Mesothelial cell of epicardium (in vitro differentiated cells): ENCODE results near the gene IFT122. TPM values are rescaled to one million over a fixed set of nuclear protein-coding genes. Genes with fewer than 3 reads are reported as not detected.
A peak's percentile ranks its signal among the peaks of the same experiment; 100 is the strongest.

Source experiments
- DNase-seq, 2 experiments: peaks; one replicate each; pipeline ENCODE4 v3.0.0; 2021; ENCODE audit warnings: low spot score in 2 of 2; ENCODE audit not compliant: unreplicated experiment in 2 of 2
- H3K27ac Mint-ChIP-seq: 2 replicates; pipeline ENCODE4 v1.8.0; 2021; ENCODE audit warnings: mixed read lengths
- H3K27me3 Mint-ChIP-seq: 2 replicates; pipeline ENCODE4 v1.8.0; 2021; ENCODE audit warnings: low read depth, mixed read lengths
- H3K36me3 Mint-ChIP-seq: 2 replicates; pipeline ENCODE4 v1.8.0; 2021; ENCODE audit warnings: mixed read lengths
- H3K4me1 Mint-ChIP-seq: 2 replicates; pipeline ENCODE4 v1.8.0; 2021; ENCODE audit warnings: mixed read lengths
- H3K4me3 Mint-ChIP-seq: 2 replicates; pipeline ENCODE4 v1.8.0; 2021; ENCODE audit warnings: mild to moderate bottlenecking, moderate library complexity, mixed read lengths
- H3K9me3 Mint-ChIP-seq: 2 replicates; pipeline ENCODE4 v1.8.0; 2021; ENCODE audit warnings: mixed read lengths
- total RNA-seq: library from RNA; stranded (reverse); gene quantifications from 3 replicates; pipeline ENCODE4 v1.2.1, GENCODE V29; 2021
- TF ChIP-seq, protein P1 (sequence below): fragments of 200-600 bp; sonication (generic); IDR thresholded peaks from one replicate; pipeline ENCODE4 v1.5.0; 2021; ENCODE audit warnings: antibody characterized with exemption; ENCODE audit not compliant: unreplicated experiment

The IFT122 gene
- total RNA-seq, 1 donor from 2014 or later, result 48.0 TPM

DNA sequence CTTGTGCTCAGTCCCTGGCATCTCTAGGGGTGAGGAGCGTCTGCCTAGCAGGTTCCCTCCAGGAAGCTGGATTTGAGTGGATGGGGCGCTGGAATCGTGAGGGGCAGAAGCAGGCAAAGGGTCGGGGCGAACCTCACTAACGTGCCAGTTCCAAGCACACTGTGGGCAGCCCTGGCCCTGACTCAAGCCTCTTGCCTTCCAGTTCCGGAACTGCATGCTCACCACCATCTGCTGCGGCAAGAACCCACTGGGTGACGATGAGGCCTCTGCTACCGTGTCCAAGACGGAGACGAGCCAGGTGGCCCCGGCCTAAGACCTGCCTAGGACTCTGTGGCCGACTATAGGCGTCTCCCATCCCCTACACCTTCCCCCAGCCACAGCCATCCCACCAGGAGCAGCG, 93.4 kb downstream of the IFT122 start:
- peaks cover 28% of the 10 kb centered on the region for H3K4me1 Mint-ChIP-seq
- no peaks in the 10 kb centered on the region for H3K9me3 Mint-ChIP-seq
- no peaks in the 10 kb centered on the region for H3K27me3 Mint-ChIP-seq
- no peak overlapping the region for H3K27ac Mint-ChIP-seq
- H3K36me3 Mint-ChIP-seq, result no peaks in the 10 kb centered on the region
- no peak for DNase-seq
- H3K4me3 Mint-ChIP-seq, result no peak overlapping the region
- TF ChIP-seq, protein P1, sequence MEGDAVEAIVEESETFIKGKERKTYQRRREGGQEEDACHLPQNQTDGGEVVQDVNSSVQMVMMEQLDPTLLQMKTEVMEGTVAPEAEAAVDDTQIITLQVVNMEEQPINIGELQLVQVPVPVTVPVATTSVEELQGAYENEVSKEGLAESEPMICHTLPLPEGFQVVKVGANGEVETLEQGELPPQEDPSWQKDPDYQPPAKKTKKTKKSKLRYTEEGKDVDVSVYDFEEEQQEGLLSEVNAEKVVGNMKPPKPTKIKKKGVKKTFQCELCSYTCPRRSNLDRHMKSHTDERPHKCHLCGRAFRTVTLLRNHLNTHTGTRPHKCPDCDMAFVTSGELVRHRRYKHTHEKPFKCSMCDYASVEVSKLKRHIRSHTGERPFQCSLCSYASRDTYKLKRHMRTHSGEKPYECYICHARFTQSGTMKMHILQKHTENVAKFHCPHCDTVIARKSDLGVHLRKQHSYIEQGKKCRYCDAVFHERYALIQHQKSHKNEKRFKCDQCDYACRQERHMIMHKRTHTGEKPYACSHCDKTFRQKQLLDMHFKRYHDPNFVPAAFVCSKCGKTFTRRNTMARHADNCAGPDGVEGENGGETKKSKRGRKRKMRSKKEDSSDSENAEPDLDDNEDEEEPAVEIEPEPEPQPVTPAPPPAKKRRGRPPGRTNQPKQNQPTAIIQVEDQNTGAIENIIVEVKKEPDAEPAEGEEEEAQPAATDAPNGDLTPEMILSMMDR, result no peak

DNA sequence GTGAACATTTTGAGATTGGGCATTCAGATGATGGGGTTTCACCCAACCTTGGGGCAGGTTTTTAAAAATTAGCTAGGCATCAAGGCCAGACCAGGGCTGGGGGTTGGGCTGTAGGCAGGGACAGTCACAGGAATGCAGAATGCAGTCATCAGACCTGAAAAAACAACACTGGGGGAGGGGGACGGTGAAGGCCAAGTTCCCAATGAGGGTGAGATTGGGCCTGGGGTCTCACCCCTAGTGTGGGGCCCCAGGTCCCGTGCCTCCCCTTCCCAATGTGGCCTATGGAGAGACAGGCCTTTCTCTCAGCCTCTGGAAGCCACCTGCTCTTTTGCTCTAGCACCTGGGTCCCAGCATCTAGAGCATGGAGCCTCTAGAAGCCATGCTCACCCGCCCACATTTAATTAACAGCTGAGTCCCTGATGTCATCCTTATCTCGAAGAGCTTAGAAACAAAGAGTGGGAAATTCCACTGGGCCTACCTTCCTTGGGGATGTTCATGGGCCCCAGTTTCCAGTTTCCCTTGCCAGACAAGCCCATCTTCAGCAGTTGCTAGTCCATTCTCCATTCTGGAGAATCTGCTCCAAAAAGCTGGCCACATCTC, 94.5 kb downstream of the IFT122 start:
- Mint-ChIP-seq H3K4me3 (no peak overlapping the region), H3K9me3 (no peaks in the 10 kb centered on the region), H3K36me3 (no peaks in the 10 kb centered on the region), H3K27ac (peak overlapping the region; percentile 67), H3K27me3 (no peaks in the 10 kb centered on the region), H3K4me1 (peaks cover 28% of the 10 kb centered on the region)
- DNase-seq, result no peak
- TF ChIP-seq, protein P1, result no peak

DNA sequence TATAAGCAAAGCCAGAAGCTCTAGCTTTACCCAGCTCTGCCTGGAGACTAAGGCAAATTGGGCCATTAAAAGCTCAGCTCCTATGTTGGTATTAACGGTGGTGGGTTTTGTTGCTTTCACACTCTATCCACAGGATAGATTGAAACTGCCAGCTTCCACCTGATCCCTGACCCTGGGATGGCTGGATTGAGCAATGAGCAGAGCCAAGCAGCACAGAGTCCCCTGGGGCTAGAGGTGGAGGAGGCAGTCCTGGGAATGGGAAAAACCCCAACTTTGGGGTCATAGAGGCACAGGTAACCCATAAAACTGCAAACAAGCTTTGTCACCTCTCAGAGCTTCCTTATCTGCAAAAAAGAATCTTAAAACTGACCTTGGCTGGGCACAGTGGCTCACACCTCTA, 95.1 kb downstream of the IFT122 start:
- H3K27me3 Mint-ChIP-seq, result no peaks in the 10 kb centered on the region
- DNase-seq, result no peak
- H3K9me3 Mint-ChIP-seq, result no peaks in the 10 kb centered on the region
- peaks cover 22% of the 10 kb centered on the region for H3K4me1 Mint-ChIP-seq
- no peak overlapping the region for H3K4me3 Mint-ChIP-seq
- H3K36me3 Mint-ChIP-seq, result no peaks in the 10 kb centered on the region
- no peak overlapping the region for H3K27ac Mint-ChIP-seq
- TF ChIP-seq, protein P1, result no peak

DNA sequence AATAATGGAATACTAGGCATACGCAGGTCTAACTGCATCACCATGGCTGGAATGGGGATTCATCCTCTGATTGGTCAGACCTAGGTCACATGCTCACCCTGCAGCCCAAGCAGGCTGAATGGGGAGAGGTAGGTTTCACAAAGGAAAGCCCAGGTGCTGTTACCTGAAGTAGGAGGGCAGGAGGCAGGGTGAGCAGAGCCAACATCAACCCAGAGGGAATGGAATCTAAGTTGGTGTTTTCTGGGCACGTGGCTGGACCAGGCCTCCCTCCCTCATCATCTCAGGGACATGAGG, 96.3 kb downstream of the IFT122 start:
- no peaks in the 10 kb centered on the region for H3K27me3 Mint-ChIP-seq
- no peak for DNase-seq
- no peaks in the 10 kb centered on the region for H3K9me3 Mint-ChIP-seq
- no peak overlapping the region for H3K4me3 Mint-ChIP-seq
- TF ChIP-seq, protein P1, result no peak
- H3K27ac Mint-ChIP-seq, result no peak overlapping the region
- peaks cover 14% of the 10 kb centered on the region for H3K4me1 Mint-ChIP-seq
- H3K36me3 Mint-ChIP-seq, result no peaks in the 10 kb centered on the region

DNA sequence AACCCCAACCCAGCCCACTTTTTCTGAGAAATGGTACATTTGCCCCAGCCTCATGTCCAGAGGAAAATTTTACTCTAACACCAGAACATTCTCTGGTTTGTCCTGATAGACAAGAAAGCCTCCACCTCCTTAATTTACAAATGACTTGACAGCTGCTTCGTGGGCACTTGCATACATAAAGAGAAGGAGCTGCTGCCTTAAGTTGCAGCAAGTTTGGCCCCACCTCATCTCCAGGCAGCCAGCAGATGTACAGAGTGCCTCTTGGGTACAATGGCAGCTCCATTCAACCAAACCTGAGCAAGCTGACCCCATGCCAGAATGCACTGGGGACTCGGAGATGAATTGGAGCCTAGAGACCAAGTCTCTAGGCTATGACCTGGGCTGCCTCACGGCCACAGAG, 96.8 kb downstream of the IFT122 start:
- H3K36me3 Mint-ChIP-seq, result no peaks in the 10 kb centered on the region
- DNase-seq, result no peak
- H3K27me3 Mint-ChIP-seq, result no peaks in the 10 kb centered on the region
- no peaks in the 10 kb centered on the region for H3K9me3 Mint-ChIP-seq
- H3K4me1 Mint-ChIP-seq, result peaks cover 13% of the 10 kb centered on the region
- H3K27ac Mint-ChIP-seq, result no peak overlapping the region
- TF ChIP-seq, protein P1, result no peak
- no peak overlapping the region for H3K4me3 Mint-ChIP-seq

DNA sequence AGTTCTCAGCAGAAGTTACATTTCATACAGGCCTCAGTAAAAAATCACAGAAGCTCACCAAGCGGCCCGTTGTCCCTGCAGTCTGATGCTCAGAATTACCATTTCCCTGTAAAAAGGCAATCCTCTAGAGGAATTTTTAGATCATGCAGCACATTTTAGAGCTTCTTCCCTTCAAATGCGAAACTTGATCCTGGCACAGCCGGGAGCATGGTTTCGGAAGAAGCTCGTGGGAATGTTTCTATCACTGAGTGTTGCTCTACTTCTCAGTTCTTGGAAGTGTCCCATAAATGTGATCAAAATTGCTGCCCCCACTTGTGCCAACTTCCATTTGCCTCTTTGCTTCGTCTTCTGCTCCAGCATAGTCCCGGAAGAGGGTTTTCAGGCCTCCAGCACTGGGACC, 99.2 kb downstream of the IFT122 start:
- DNase-seq, result no peak
- Mint-ChIP-seq H3K4me1 (peaks cover 9% of the 10 kb centered on the region), H3K27ac (no peak overlapping the region), H3K4me3 (no peak overlapping the region), H3K27me3 (no peaks in the 10 kb centered on the region), H3K9me3 (no peaks in the 10 kb centered on the region), H3K36me3 (no peaks in the 10 kb centered on the region)
- TF ChIP-seq, protein P1, result no peak
